Thymus (tissue), 11 donors: ENCODE data around the gene SLC38A10. TPM values are rescaled to one million over a fixed set of nuclear protein-coding genes. Genes with fewer than 3 reads are reported as not detected.

Source experiments
- DNase-seq, 9 donors: peaks; one replicate each; pipeline ENCODE4 v3.0.0-alpha.2; 2013; ENCODE audit warnings: low spot score in 9 of 9, low read depth in 6 of 9, missing footprints in 1 of 9
- H3K27ac ChIP-seq, 2 donors: one replicate each; pipeline ENCODE4 v1.5.1; 2013; ENCODE audit warnings: control low read depth in 1 of 2, low read depth in 1 of 2, low read length in 1 of 2, mild to moderate bottlenecking in 1 of 2, moderate library complexity in 1 of 2
- H3K27me3 ChIP-seq, 2 donors: one replicate each; pipeline ENCODE4 v1.5.1; 2013; ENCODE audit warnings: low read length in 1 of 2; ENCODE audit not compliant: control insufficient read depth in 2 of 2, insufficient read depth in 1 of 2
- H3K36me3 ChIP-seq, 2 donors: one replicate each; pipeline ENCODE4 v1.5.1; 2013; ENCODE audit warnings: low read length in 1 of 2, mild to moderate bottlenecking in 1 of 2, moderate library complexity in 1 of 2; ENCODE audit not compliant: control insufficient read depth in 2 of 2, insufficient read depth in 2 of 2
- H3K4me1 ChIP-seq, 2 donors: one replicate each; pipeline ENCODE4 v1.5.1; 2013; ENCODE audit warnings: low read length in 2 of 2; ENCODE audit not compliant: control insufficient read depth in 2 of 2, insufficient read depth in 2 of 2
- H3K4me3 ChIP-seq, 2 donors: one replicate each; pipeline ENCODE4 v1.5.1; 2013; ENCODE audit warnings: low read length in 2 of 2, control low read depth in 1 of 2, mild to moderate bottlenecking in 1 of 2
- H3K9me3 ChIP-seq, 2 donors: one replicate each; pipeline ENCODE4 v1.5.1; 2013; ENCODE audit warnings: low read length in 1 of 2, mild to moderate bottlenecking in 1 of 2; ENCODE audit not compliant: control insufficient read depth in 2 of 2, insufficient read depth in 1 of 2
- WGBS: extraction: QIAGEN DNeasy Blood & Tissue Kit; methylation state at CpG from one replicate; pipeline ENCODE4 v1.1.7; 2013; 5-methylcytosine and 5-hydroxymethylcytosine counted together
- polyA plus RNA-seq: library from polyadenylated mRNA; stranded (reverse); fragments of 200-250 nt; gene quantifications from one replicate; pipeline ENCODE4 v1.2.3, GENCODE V29; 2013
- total RNA-seq: library from RNA; stranded (reverse); fragments of 120-200 nt; gene quantifications from one replicate; pipeline ENCODE4 v1.2.4, GENCODE V29; 2013
- donor health status: healthy.

SLC38A10 gene
- total and polyA plus RNA-seq, 2 donors, result 21.0 to 63.6 TPM

DNA sequence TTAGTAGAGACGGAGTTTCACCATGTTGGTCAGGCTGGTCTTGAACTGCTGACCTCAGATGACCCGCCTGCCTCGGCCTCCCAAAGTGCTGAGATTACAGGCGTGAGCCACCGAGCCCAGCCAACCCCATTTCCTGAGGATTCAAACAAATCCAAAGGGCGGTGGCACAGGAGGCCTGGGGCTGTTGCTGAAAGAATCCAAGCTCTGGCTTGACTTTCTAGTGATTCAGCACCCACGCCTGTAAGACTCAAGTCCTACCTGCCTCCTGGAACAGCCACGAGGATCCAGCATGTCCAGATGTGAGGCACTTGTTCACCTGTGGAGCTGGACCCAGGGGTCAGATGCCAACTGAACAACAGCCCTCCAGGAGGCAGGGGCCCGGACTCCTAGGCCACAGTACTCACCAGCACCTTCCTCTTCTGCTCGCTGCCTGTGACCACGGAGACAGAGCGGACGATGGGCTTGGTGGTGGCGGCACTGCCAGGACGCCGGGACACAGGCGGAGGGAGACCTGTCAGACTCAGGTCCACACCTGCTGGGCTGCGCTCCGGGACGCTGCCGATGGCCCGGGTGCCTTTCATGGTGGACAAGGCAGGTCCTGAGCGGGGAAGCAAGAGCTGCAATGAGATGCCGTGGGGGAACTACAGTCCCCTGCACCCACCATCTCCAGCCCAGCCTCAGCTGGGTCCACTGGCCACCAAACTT is 75.5 kb downstream of the SLC38A10 start:
- WGBS, result 97% methylated on average over 24 of the region's 24 CpGs

DNA sequence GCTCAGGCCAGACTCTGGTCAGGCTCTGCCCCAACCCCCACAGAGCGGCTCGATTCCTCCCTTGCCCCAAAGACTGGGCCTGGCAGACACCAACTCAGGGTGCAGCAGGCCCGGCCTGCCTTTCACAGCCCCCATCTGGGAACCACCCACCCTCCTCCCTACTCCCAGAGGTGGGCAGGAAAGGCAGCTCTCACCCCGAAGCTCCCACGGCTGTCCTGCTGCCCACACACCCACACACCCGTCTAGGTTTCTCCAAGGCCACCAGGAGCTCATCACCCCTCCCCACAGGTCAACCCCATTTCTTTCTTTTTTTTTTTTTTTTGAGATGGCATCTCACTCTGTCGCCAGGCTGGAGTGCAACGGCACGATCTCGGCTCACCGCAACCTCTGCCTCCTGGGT is 76.1 kb downstream of the SLC38A10 start:
- 97% methylated on average over 11 of the region's 11 CpGs for WGBS
- Histone ChIP-seq H3K9me3 (no peaks in the 10 kb centered on the region), H3K36me3 (peaks cover 10 to 23% of the 10 kb centered on the region in 2 donors), H3K4me1 (peaks cover 10 to 23% of the 10 kb centered on the region in 2 donors), H3K27me3 (peaks cover 3 to 8% of the 10 kb centered on the region in 2 donors), H3K4me3 (no peak overlapping the region), H3K27ac (no peak overlapping the region)
- no peak for DNase-seq

More for the DNA sequence above, 75.5 kb downstream of the SLC38A10 start:
- Histone ChIP-seq H3K4me3 (no peak overlapping the region), H3K4me1 (peaks cover 10 to 24% of the 10 kb centered on the region in 2 donors), H3K27me3 (peaks cover 3 to 13% of the 10 kb centered on the region in 2 donors), H3K36me3 (peaks cover 10 to 23% of the 10 kb centered on the region in 2 donors), H3K9me3 (no peaks in the 10 kb centered on the region), H3K27ac (no peak overlapping the region)
- no peak for DNase-seq

DNA sequence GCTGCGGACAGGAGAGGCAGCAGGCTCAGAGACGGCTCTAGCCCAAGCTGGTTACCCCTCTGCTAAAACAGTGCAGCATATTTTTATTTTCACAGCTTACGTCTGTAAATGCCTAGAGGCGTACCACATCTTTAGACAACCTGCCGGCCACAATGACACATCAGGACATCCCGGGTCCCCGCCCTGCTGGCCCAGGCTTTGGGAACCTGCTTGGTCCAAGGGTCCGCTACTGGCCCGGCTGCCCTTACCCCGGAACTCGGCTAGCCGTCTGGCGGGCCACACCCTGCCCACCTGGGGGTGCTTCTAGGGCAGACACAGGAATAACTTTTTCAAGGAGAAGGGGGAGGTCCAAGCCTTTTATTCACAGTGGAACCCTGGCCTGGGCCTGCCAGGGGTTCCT is 76.6 kb downstream of the SLC38A10 start:
- no peak for DNase-seq
- Histone ChIP-seq H3K27ac (no peak overlapping the region), H3K4me3 (no peak overlapping the region), H3K36me3 (peaks cover 10 to 23% of the 10 kb centered on the region in 2 donors), H3K27me3 (peaks cover 0 to 3% of the 10 kb centered on the region in 2 donors), H3K9me3 (no peaks in the 10 kb centered on the region), H3K4me1 (peaks cover 5 to 18% of the 10 kb centered on the region in 2 donors)
- WGBS, result 93% methylated on average over 13 of the region's 13 CpGs

DNA sequence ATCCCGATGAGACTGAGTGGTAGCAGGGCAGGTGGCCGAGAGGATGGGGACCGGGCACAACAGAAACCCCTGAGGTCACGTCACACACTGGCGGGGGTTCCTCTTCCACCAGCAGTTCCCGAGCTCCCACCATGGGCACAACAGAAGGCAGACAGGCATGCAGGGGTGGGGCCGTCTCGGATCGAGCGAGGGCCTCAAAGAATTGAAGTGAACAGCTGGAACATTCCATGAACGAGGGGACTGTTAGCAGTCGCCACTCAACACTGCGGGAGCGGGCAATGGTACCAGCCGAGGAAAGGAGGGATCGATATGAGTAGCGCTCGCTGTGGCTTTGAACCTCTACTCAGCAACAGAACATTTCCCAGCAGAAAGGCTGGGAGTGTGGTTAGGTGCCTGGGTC is 77.6 kb downstream of the SLC38A10 start:
- WGBS, result 97% methylated on average over 18 of the region's 18 CpGs
- Histone ChIP-seq H3K9me3 (no peaks in the 10 kb centered on the region), H3K27ac (no peak overlapping the region), H3K36me3 (peaks cover 10 to 23% of the 10 kb centered on the region in 2 donors), H3K4me3 (no peak overlapping the region), H3K4me1 (peaks cover 4 to 15% of the 10 kb centered on the region in 2 donors), H3K27me3 (no peaks in the 10 kb centered on the region)
- no peak for DNase-seq

DNA sequence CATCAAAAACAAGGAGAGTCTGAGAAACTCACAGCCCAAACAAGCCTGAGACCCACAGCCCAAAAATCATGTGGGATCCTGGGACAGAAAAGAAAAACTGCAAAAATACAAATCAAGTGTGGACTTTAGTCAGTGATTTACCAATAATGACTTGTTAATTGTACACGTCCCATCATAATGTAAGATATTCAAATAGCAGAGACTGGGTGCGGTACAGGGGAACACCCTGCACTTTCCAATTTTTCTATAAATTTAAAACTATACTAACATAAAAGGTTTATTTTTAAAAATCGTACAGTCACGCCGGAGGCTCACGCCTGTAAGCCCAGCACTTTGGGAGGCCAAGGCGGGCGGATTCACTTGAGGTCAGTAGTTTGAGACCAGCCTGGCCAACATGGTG is 81.1 kb downstream of the SLC38A10 start:
- WGBS, result 98% methylated on average over 8 of the region's 8 CpGs
- DNase-seq, result no peak
- Histone ChIP-seq H3K4me1 (no peaks in the 10 kb centered on the region), H3K36me3 (peaks cover 6 to 14% of the 10 kb centered on the region in 2 donors), H3K9me3 (no peaks in the 10 kb centered on the region), H3K27ac (no peak overlapping the region), H3K27me3 (no peaks in the 10 kb centered on the region), H3K4me3 (no peak overlapping the region)

DNA sequence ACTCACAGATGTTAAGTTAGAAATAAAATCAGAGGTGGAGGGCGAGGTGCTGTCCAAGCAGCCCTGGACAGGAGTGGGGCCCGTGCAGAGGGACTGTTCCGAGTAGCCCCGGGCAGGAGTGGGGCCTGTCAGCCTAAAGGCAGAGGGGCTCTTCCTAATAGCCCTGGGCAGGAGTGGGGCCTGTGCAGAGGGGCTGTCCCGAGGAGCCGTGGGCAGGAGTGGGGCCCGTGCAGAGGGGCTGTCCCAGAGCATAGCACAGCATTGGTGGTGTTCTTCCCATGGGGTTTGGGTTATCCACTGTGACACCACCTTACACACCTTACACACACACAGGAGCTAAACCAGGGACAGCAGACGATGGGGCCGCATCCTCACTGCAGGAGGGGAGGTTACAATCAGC is 82.7 kb downstream of the SLC38A10 start:
- Histone ChIP-seq H3K9me3 (no peaks in the 10 kb centered on the region), H3K27me3 (no peaks in the 10 kb centered on the region), H3K27ac (no peak overlapping the region), H3K36me3 (peaks cover 9 to 15% of the 10 kb centered on the region in 2 donors), H3K4me1 (no peaks in the 10 kb centered on the region), H3K4me3 (no peak overlapping the region)
- 97% methylated on average over 9 of the region's 9 CpGs for WGBS
- no peak for DNase-seq

DNA sequence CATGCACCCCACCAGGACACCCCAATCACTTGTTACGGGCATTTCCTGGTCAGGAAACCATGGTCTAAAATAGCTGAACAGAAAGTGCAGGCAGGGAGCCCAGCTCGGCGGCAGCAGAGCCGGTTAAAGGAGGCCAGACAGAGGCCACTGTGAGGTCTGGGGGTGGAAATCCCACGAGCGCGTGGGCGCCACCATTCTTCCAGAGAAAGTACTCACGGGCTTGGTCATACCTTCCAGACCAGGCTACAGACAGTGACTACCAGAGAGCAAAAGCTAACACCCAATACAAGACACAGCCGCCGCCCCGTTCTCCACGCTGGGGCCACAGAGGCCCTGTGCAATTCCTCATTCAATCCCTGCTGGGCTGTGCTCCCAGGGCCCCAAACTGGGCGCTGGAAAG is 84.2 kb downstream of the SLC38A10 start:
- Histone ChIP-seq H3K27ac (no peak overlapping the region), H3K4me1 (no peaks in the 10 kb centered on the region), H3K36me3 (peaks cover 7 to 20% of the 10 kb centered on the region in 2 donors), H3K4me3 (no peak overlapping the region), H3K27me3 (no peaks in the 10 kb centered on the region), H3K9me3 (no peaks in the 10 kb centered on the region)
- WGBS, result 72% methylated on average over 14 of the region's 14 CpGs
- DNase-seq, result no peak

DNA sequence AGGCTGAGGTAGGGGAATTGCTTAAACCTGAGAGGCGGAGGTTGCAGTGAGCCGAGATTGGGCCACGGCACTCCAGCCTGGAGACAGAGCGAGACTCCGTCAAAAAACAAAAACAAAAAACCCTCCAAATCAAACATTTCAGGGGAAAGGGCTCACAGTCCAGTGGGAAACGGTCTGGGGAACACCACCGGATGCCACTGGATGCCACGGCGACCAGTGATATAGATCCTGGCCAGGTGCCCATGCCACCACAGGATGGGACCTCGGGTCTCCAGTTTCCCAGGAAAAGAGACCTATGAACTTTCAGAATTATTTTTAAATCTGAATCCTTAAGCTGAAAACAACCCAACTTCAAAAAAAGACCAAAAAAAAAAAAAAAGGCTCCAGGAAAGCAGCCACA is 84.6 kb downstream of the SLC38A10 start:
- Histone ChIP-seq H3K4me1 (no peaks in the 10 kb centered on the region), H3K27ac (no peak overlapping the region), H3K9me3 (no peaks in the 10 kb centered on the region), H3K27me3 (no peaks in the 10 kb centered on the region), H3K4me3 (no peak overlapping the region), H3K36me3 (peaks cover 11 to 20% of the 10 kb centered on the region in 2 donors)
- no peak for DNase-seq
- 75% methylated on average over 10 of the region's 10 CpGs for WGBS

DNA sequence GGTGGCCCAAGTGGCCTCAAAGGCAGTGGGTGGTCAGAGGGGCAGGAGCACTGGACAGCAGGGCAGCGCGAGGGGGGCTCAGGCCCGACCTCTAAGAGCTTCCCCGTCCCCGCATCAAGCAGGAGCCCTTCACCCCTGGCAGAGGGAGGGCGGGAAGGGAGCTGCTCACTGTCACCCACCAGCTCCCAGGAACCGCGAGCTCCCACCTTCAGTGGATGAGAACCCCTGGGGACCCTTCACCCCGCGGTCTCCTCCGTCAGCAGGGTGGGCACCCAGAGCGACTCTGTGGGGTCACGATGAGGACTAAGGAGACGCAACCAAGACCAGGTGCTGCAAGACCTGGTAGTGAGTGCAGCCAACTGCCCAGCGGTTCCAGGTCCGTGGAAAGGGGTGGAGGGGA is 86.0 kb downstream of the SLC38A10 start:
- H3K4me3 ChIP-seq, result no peak overlapping the region
- H3K36me3 ChIP-seq, result peaks cover 11 to 20% of the 10 kb centered on the region in 2 donors
- peaks cover 0 to 9% of the 10 kb centered on the region in 2 donors for H3K9me3 ChIP-seq
- no peaks in the 10 kb centered on the region for H3K27me3 ChIP-seq
- H3K27ac ChIP-seq, result no peak overlapping the region
- DNase-seq, result no peak
- H3K4me1 ChIP-seq, result no peaks in the 10 kb centered on the region
- WGBS, result 98% methylated on average over 16 of the region's 16 CpGs
